ENCODE results near the gene TMEM131. TPM values are rescaled to one million over a fixed set of nuclear protein-coding genes. Genes with fewer than 3 reads are reported as not detected.

Gene TMEM131
- total and polyA plus RNA-seq, 7 donors = 4.8 to 37.5 (median 24.3) TPM

- H3K27ac ChIP-seq = no peak overlapping the region
- WGBS, 2 donors = 56 to 79% methylated on average over 7 of the region's 7 CpGs
- no peak for DNase-seq
- H3K4me1 ChIP-seq = no peaks in the 10 kb centered on the region
- TF ChIP-seq EP300 (IDR thresholded peaks at IDR 0.05) (no peak), CTCF (IDR thresholded peaks at IDR 0.05) (no peak), POLR2AphosphoS5 (IDR thresholded peaks at IDR 0.05) (no peak), POLR2A (IDR thresholded peaks at IDR 0.05) (no peak)
- peaks cover 0 to 62% (median 9%) of the 10 kb centered on the region in 4 donors for H3K36me3 ChIP-seq
- no peak overlapping the region for H3K4me3 ChIP-seq
- intact Hi-C loops (cut with DNase I) = no loop called here
- H3K9me3 ChIP-seq = no peaks in the 10 kb centered on the region
- no peaks in the 10 kb centered on the region for H3K27me3 ChIP-seq
These were observed 221.3 kb downstream of the TMEM131 start for GRCh38 chr2:97774425-97774824.

GRCh38 chr2:97770445-97770844 lies 225.3 kb downstream of the TMEM131 start:
- H3K27me3 ChIP-seq = no peaks in the 10 kb centered on the region

GRCh38 chr2:97769711-97770110 lies 226.0 kb downstream of the TMEM131 start:
- no peak overlapping the region for H3K27ac ChIP-seq
- no peak for DNase-seq
- 76 to 85% methylated on average over 3 of the region's 3 CpGs for WGBS, 2 donors
- TF ChIP-seq CTCF (IDR thresholded peaks at IDR 0.05) = no peak
- TF ChIP-seq POLR2AphosphoS5 (IDR thresholded peaks at IDR 0.05) = no peak
- TF ChIP-seq EP300 (IDR thresholded peaks at IDR 0.05) = no peak
- TF ChIP-seq POLR2A (IDR thresholded peaks at IDR 0.05) = no peak
- H3K4me1 ChIP-seq = no peaks in the 10 kb centered on the region
- no peaks in the 10 kb centered on the region for H3K9me3 ChIP-seq
- no peak overlapping the region for H3K4me3 ChIP-seq
- H3K36me3 ChIP-seq = peaks cover 0 to 66% (median 19%) of the 10 kb centered on the region in 4 donors
- intact Hi-C loops (cut with DNase I) = no loop called here
- no peaks in the 10 kb centered on the region for H3K27me3 ChIP-seq

More at GRCh38 chr2:97770445-97770844, 225.3 kb downstream of the TMEM131 start:
- DNase-seq = no peak
- WGBS, 2 donors = 68 to 69% methylated on average over 4 of the region's 4 CpGs
- intact Hi-C loops (cut with DNase I) = no loop called here
- no peaks in the 10 kb centered on the region for H3K9me3 ChIP-seq
- no peaks in the 10 kb centered on the region for H3K4me1 ChIP-seq
- H3K4me3 ChIP-seq = no peak overlapping the region
- H3K36me3 ChIP-seq = peaks cover 0 to 66% (median 15%) of the 10 kb centered on the region in 4 donors
- TF ChIP-seq EP300 (IDR thresholded peaks at IDR 0.05) (no peak), POLR2A (IDR thresholded peaks at IDR 0.05) (no peak), POLR2AphosphoS5 (IDR thresholded peaks at IDR 0.05) (no peak), CTCF (IDR thresholded peaks at IDR 0.05) (no peak)
- no peak overlapping the region for H3K27ac ChIP-seq

- no peak for TF ChIP-seq EP300 (IDR thresholded peaks at IDR 0.05)
- no peak for TF ChIP-seq POLR2A (IDR thresholded peaks at IDR 0.05)
- TF ChIP-seq CTCF (IDR thresholded peaks at IDR 0.05) = no peak
- TF ChIP-seq POLR2AphosphoS5 (IDR thresholded peaks at IDR 0.05) = no peak
- Histone ChIP-seq H3K27ac (no peak overlapping the region), H3K9me3 (no peaks in the 10 kb centered on the region), H3K27me3 (no peaks in the 10 kb centered on the region), H3K36me3 (peaks cover 0 to 66% (median 22%) of the 10 kb centered on the region in 4 donors), H3K4me3 (no peak overlapping the region), H3K4me1 (no peaks in the 10 kb centered on the region)
- WGBS, 2 donors = 96% methylated on average over 3 of the region's 3 CpGs
- no peak for DNase-seq
- intact Hi-C loops (cut with DNase I) = no loop called here
These were observed 226.4 kb downstream of the TMEM131 start for GRCh38 chr2:97769308-97769707.

- DNase-seq = no peak
- WGBS, 2 donors = 85% methylated on average over 5 of the region's 5 CpGs
- H3K27me3 ChIP-seq = no peaks in the 10 kb centered on the region
- H3K36me3 ChIP-seq = peaks cover 0 to 66% (median 38%) of the 10 kb centered on the region in 4 donors
- intact Hi-C loops (cut with DNase I) = no loop called here
- no peak overlapping the region for H3K27ac ChIP-seq
- H3K9me3 ChIP-seq = no peaks in the 10 kb centered on the region
- H3K4me1 ChIP-seq = no peaks in the 10 kb centered on the region
- H3K4me3 ChIP-seq = no peak overlapping the region
- TF ChIP-seq POLR2A (IDR thresholded peaks at IDR 0.05) (no peak), CTCF (IDR thresholded peaks at IDR 0.05) (no peak), EP300 (IDR thresholded peaks at IDR 0.05) (no peak), POLR2AphosphoS5 (IDR thresholded peaks at IDR 0.05) (no peak)
These were observed 229.2 kb downstream of the TMEM131 start for GRCh38 chr2:97766567-97766966.

Measured in sigmoid colon (tissue), 7 donors.